Measurements from ENCODE around the gene STK39. TPM values are rescaled to one million over a fixed set of nuclear protein-coding genes. Genes with fewer than 3 reads are reported as not detected.

The STK39 gene
- total and polyA plus RNA-seq, 9 of the 15 experiments (the other 6 are each of a cell fraction or from before 2014, with no cell fraction given), result 0.19 to 0.76 (median 0.51) TPM

DNA sequence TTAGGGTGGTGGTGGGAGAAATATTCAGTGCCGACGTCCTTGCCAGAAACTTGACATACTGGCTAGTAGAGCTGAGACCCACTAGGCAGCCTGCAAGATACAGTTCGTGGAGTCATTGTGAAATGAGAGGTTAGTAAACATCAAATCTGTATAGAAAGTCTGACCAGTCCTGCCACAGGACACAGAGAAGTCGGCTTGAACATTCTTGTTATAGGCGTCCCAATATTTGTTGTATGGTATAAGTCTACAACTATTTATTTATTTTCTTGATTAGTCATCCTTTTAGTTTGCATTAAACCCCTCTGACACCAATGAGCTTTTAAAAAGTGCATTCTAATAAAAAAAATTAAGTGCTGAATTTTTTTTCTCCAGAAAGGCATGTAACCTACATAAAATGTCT, 265.4 kb downstream of the STK39 start:
- H4K20me1 ChIP-seq (replicated peaks; ENCODE audit: control insufficient read depth, insufficient read depth, low read length), result no peaks in the 10 kb centered on the region
- POLR2A ChIA-PET, result interaction anchor here (1.0 kb wide), 1 partner anchor 24 kb away, joined by 4 read pairs; no protein-coding TSS in a partner anchor
- FAIRE-seq (no peak), ATAC-seq (no peak), DNase-seq (ENCODE audit: extremely low read depth in 1 of 4, low spot score in 3 of 4) (no peak)
- H2AFZ ChIP-seq (ENCODE audit: low read depth, low read length), result no peak overlapping the region
- H3K9me1 ChIP-seq (ENCODE audit: control insufficient read depth, insufficient read depth, low read length), result no peaks in the 10 kb centered on the region
- H3K27ac ChIP-seq (ENCODE audit: extremely low read depth, low read depth, low read length), result no peak overlapping the region
- H3K9me3 ChIP-seq (replicated peaks; ENCODE audit: control insufficient read depth, insufficient read depth, low read depth, low read length), result no peaks in the 10 kb centered on the region
- H3K36me3 ChIP-seq (ENCODE audit: control insufficient read depth, insufficient read depth, low read length), result no peaks in the 10 kb centered on the region
- H3K27me3 ChIP-seq (ENCODE audit: control insufficient read depth in 2 of 2, insufficient read depth in 2 of 2, low read length in 2 of 2), result peaks cover 8 to 11% of the 10 kb centered on the region in 2 experiments; a peak in 4 of 5 replicates
- 2% methylated on average over 5 of the region's 5 CpGs for whole genome bisulfite sequencing (ENCODE audit: insufficient coverage, low coverage, missing lambda C conversion rate)
- H3K4me3 ChIP-seq, result no peak overlapping the region
- TF ChIP-seq, protein P1, sequence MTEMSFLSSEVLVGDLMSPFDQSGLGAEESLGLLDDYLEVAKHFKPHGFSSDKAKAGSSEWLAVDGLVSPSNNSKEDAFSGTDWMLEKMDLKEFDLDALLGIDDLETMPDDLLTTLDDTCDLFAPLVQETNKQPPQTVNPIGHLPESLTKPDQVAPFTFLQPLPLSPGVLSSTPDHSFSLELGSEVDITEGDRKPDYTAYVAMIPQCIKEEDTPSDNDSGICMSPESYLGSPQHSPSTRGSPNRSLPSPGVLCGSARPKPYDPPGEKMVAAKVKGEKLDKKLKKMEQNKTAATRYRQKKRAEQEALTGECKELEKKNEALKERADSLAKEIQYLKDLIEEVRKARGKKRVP (CRISPR knock-in tag; IDR thresholded peaks at IDR 0.05), result no peak
- no peak for TF ChIP-seq SIN3B (IDR thresholded peaks at IDR 0.05; ENCODE audit: low read depth)
- TF ChIP-seq ZNF408 (CRISPR knock-in tag; IDR thresholded peaks at IDR 0.05; ENCODE audit: low read depth), result no peak
- TF ChIP-seq ZNF717 (CRISPR knock-in tag; IDR thresholded peaks at IDR 0.05), result no peak
- TF ChIP-seq MCM5 (IDR thresholded peaks at IDR 0.05; ENCODE audit: low read depth), result no peak
- TF ChIP-seq ZKSCAN1 (IDR thresholded peaks at IDR 0.05; ENCODE audit: low read depth, low read length), result no peak
- TF ChIP-seq ZNF263 (CRISPR knock-in tag; IDR thresholded peaks at IDR 0.05; ENCODE audit: borderline replicate concordance), result no peak
- no peak for TF ChIP-seq ZFP30 (CRISPR knock-in tag; IDR thresholded peaks at IDR 0.05; ENCODE audit: borderline replicate concordance)
- no peak for TF ChIP-seq EWSR1 (IDR thresholded peaks at IDR 0.05; ENCODE audit: borderline replicate concordance, low read depth, partially characterized antibody)
- TF ChIP-seq NEUROD1 (IDR thresholded peaks at IDR 0.05; ENCODE audit: borderline replicate concordance, low read depth, low read length, partially characterized antibody), result no peak
- TF ChIP-seq POLR3A (IDR thresholded peaks at IDR 0.05; ENCODE audit: borderline replicate concordance, extremely low read depth, insufficient read depth, insufficient read length), result no peak
- TF ChIP-seq ZNF347 (CRISPR knock-in tag; IDR thresholded peaks at IDR 0.05; ENCODE audit: low read depth), result no peak
- no peak for TF ChIP-seq MAFK (IDR thresholded peaks at IDR 0.05; ENCODE audit: low read length)
- no peak for TF ChIP-seq KDM2B (CRISPR knock-in tag; IDR thresholded peaks at IDR 0.05)
- no peak for TF ChIP-seq SMAD1 (IDR thresholded peaks at IDR 0.05; ENCODE audit: low read depth, low read length, partially characterized antibody)
- no TSS peak for BruUV-seq (replicated peaks)
- in situ Hi-C loops (cut with MboI) (no loop called here), intact Hi-C loops (cut with micrococcal nuclease) (no loop called here)
- H3K4me2 ChIP-seq (ENCODE audit: insufficient read depth, low read length), result no peak overlapping the region
- CTCF ChIA-PET (ENCODE audit: low intra/inter-chr PET ratio), result no interaction called here
- no peaks in the 10 kb centered on the region for H3K4me1 ChIP-seq (replicated peaks in 1 of 2; ENCODE audit: control insufficient read depth in 2 of 2, insufficient read depth in 2 of 2, low read length in 2 of 2)
- H3K79me2 ChIP-seq (ENCODE audit: control insufficient read depth, insufficient read depth, low read length), result no peaks in the 10 kb centered on the region
- no peak overlapping the region for H3K9ac ChIP-seq (ENCODE audit: insufficient read depth in 1 of 2, low read depth in 2 of 2, low read length in 2 of 2)

All from K562 (cell line).